GM21360 (cell line): ENCODE measurements around the gene KHDRBS1.
"Not testable (repeated sequence)": the region's sequence is repeated elsewhere in the genome, so short reads cannot be mapped to it uniquely, and the experiment has no call there.

Experiments
- ATAC-seq: cut with Tn5 transposase; IDR thresholded peaks from one replicate; pipeline ENCODE4 v1.9.1; 2021; ENCODE audit warnings: mild to moderate bottlenecking, moderate library complexity; ENCODE audit not compliant: unreplicated experiment

KHDRBS1 gene

GRCh38 chr1:32010246-32010645 is 3.4 kb upstream of the KHDRBS1 start:
- no peak for ATAC-seq

- no peak for ATAC-seq
Observed at GRCh38 chr1:32012709-32013385, 821 bp upstream of the KHDRBS1 start.

GRCh38 chr1:32014199-32014947 is 705 bp downstream of the KHDRBS1 start:
- ATAC-seq, result no peak

DNA sequence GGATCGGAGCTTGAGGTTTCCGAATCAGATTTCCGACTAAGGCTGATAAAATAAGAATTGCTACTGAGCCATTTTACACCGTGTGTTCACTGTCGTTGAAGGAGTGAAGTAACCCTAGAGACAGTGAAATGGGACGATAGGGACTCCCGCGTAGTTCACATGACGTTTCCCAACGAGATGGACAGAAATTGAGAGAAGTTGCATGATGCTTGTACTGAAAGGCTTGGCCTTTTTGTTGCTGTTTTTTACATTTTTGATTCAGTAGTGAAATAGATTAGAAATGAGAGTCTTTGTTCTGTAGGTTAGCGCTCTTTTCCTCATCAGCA is 1.2 kb downstream of the KHDRBS1 start:
- no peak for ATAC-seq

- no peak for ATAC-seq
Observed at GRCh38 chr1:32020339-32020738, 6.7 kb downstream of the KHDRBS1 start.

- not testable (repeated sequence) for ATAC-seq
Observed at GRCh38 chr1:32021574-32022018, 7.9 kb downstream of the KHDRBS1 start.

- no peak for ATAC-seq
Observed at GRCh38 chr1:32023351-32023750, 9.7 kb downstream of the KHDRBS1 start.

DNA sequence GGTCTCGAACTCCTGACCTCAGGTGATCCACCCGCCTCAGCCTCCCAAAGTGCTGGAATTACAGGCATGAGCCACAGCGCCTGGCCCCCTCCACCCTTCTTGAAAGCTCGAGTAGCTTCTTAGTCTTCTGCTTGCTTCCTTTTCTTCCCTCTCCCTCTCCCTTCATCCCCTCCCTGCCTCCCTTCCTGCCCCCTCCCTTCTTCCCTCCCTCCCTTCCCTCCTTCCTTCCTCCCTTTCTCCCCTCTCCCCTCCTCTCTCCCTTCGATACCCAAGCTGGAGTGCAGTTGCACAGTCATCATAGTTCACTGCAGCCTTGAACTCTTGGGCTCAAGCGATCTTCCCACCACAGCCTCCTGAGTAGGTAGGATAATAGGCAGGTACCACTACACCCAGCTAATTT is 11.8 kb downstream of the KHDRBS1 start:
- ATAC-seq, result no peak

- no peak for ATAC-seq
Observed at GRCh38 chr1:32028746-32029145, 15.1 kb downstream of the KHDRBS1 start.

DNA sequence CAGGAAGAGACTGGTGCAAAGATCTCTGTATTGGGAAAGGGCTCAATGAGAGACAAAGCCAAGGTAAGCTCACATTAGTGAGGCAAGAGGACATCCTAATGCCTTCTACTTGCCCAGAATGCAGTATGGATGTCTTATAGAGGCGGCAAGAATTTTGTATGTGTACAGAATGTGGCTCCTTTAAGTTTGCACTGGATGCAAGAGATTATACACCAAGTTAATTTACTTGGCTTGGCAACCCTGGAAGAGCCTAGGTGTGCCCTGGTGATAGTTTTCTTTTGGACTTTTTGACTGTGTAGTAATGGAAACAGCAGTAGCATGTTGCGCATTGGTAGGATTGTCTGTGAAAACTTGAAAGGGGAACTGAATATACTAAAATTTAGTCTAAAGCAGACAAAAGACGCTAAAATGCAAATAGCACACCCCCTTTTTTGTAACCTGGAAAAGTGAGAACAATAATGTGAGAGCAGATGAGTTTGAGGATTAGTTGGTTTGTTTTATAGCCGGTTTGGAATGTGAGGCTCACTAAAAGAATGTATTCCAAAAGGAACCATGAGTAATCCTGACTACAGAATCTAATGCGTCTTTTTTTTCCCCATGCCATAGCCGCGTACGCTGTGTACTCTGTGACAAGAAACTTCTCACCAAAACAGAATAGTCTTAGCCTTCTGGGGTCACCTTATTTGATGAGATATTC is 18.1 kb downstream of the KHDRBS1 start:
- ATAC-seq, result no peak

GRCh38 chr1:32032275-32032615 is 18.6 kb downstream of the KHDRBS1 start:
- no peak for ATAC-seq

DNA sequence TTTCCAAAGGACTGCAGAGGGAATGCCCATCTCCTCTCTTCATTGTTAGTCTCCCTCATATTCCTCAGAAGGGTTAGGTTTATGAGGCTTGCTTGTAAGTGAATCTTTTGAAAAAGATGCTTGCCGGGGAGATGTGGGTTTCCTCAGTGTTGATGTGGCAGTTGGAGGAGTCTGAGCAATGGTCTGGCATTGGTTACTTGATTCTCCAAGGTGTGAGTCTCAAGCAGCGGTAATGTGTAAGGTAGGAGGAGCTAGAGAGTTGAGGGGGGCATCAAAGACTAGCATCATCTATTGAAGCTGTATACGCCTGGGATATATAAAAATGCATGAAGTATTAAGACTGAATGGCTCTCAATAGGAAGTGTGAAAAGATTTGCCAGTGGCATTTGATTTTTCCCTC is 21.5 kb downstream of the KHDRBS1 start:
- no peak for ATAC-seq

DNA sequence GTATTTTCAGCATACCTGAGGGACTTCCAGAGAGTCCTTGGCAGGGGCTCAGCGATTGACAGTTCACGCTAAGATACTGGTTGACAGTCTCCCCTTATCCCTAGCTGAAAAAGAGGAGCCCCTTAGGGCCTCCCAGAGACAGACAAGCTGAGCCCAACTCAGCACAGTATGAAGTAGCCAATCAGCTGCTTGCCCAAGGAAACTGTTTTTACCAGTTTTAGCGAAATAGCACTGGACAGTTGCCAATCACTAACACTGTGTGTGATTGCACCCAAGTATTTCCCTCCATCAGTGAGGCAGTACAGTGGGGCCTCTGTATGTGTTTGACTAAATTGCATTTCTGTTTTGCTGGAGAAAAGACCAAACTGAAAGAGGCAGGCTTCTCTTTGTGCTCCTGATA is 27.0 kb downstream of the KHDRBS1 start:
- ATAC-seq, result no peak

DNA sequence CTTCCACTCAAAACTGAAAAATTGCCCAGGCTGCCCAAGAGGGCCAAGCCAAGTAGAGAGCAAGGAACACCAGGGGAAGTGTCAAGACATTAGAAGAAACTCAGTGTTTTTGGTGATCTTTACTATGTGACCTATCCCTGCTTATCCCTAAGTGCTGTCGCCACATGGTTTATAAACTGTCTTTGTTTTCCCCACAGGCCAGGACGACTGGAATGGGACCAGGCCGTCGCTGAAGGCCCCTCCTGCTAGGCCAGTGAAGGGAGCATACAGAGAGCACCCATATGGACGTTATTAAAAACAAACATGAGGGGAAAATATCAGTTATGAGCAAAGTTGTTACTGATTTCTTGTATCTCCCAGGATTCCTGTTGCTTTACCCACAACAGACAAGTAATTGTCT is 28.7 kb downstream of the KHDRBS1 start:
- ATAC-seq, result no peak

GRCh38 chr1:32044234-32044633 is 30.6 kb downstream of the KHDRBS1 start:
- no peak for ATAC-seq

DNA sequence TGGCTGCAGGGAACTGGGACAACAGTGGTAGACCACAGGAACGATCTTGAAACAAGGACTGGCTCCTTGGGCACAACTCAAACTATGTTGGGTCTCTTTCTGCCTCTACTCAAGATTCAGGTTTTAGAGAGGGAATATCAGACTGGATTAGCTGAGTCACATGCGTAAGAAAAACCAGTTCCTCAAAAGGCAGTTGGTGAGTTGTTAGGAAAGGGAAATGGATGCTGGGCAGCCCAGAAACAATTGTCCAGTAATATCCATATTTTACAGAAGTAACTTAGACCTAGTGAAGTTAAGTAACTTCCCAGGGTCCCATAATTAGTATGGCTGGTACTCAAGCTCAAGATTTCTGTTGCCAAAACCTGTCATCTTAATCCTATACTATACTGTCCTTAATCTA is 32.1 kb downstream of the KHDRBS1 start:
- no peak for ATAC-seq

- no peak for ATAC-seq
Observed at GRCh38 chr1:32047701-32048100, 34.0 kb downstream of the KHDRBS1 start.

GRCh38 chr1:32048440-32048839 is 34.8 kb downstream of the KHDRBS1 start:
- no peak for ATAC-seq

GRCh38 chr1:32051706-32052105 is 38.0 kb downstream of the KHDRBS1 start:
- no peak for ATAC-seq

- no peak for ATAC-seq
Observed at GRCh38 chr1:32052887-32053286, 39.2 kb downstream of the KHDRBS1 start.

DNA sequence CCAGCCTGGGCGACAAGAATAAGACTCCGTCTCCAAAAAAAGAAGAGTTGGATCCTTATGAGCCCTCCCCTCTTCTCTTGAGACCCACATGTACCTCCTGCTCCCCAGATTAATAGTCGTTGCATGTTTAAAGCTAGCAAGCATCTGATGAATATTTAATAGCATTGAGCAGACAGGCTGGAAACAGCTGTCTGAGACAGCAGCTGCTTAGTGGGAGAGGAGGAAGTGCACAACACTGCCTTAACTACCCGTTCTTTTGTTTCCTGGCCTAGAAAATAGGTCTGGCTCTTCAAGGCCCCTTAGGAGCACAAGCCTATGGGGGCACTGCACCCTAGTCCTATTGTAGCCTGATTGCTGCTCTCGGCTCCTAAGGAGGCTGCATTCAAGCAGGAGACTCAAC is 41.7 kb downstream of the KHDRBS1 start:
- ATAC-seq, result no peak

DNA sequence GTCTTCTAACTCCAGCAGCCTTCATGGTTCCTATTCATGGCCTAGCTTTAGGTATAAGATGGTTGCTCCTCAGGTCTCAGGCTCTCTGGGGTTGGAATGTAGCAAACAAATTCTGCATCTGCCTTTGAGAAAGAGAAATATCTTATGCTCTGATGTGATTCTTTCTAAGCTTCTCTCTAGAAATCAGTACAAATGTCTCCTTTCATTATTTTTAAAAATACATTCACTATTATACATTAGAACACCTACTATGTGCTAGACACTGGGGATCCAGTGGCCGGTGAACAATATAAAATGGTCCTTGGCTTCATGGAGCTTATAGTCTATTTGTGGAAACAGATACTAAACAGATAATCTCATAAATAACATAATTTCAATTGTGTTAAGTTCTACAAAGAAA is 42.9 kb downstream of the KHDRBS1 start:
- ATAC-seq, result no peak
